GM19463 (cell line): ENCODE data around the gene STK10.
"Not testable (repeated sequence)": the region's sequence is repeated elsewhere in the genome, so short reads cannot be mapped to it uniquely, and the experiment has no call there.

Source experiments
- ATAC-seq: cut with Tn5 transposase; IDR thresholded peaks from one replicate; pipeline ENCODE4 v1.9.1; 2021; ENCODE audit warnings: mild to moderate bottlenecking, moderate library complexity; ENCODE audit not compliant: unreplicated experiment

Gene STK10

DNA sequence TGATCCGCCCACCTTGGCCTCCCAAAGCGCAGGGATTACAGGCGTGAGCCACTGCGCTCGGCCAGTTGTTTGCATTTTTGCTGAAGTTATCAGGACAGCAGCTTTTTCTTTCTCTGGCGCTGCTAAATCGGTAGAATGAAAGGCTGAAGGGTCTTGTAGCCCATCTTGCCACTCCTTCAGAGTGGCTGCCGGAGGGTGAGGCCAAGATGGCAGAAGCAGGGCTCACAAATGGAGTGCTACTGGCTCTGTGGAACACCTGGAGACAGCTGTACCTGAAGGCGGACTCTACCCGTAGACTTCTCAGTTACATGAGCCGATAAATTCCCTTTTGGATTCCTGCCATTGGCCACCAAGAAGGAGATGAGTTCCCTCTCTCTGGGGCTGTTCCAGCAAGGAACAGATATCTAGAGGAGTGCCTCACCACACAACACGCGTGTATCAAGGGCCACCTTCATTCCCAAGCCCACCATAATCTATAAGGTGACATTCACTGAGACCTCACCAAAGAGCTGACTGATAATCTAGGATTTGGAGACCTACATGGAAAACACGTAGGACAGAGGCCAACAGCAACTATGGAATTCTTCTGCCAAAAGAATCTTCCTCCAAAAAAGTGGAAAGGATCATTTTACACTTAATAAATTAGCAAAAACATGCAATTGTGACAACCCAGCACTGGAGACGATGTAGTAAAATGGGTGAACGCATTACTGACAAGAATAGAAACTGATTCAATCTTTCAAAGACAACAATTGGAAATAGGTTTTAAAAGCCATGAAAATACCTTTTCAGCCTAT, 21.8 kb downstream of the STK10 start:
- ATAC-seq, result no peak

DNA sequence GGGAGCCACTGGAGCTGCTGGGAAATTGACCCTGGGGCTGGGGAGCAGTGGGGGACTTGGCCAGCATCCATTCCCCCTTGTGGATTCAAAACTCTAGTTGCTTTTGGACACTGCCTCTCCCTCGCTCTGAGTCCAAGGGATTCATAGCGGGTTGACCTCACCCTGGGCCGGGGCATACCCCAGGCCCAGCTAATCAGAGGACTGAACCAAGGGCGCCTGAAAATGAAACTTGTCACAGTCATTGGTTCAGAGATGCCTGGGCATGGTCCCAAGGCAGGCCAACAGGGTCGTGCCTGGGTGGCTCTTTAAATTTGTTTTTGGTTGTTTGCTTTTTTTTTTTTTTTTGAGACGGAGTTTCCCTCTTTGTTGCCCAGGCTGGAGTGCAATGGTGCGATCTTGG, 22.6 kb downstream of the STK10 start:
- ATAC-seq, result peak; percentile 96

DNA sequence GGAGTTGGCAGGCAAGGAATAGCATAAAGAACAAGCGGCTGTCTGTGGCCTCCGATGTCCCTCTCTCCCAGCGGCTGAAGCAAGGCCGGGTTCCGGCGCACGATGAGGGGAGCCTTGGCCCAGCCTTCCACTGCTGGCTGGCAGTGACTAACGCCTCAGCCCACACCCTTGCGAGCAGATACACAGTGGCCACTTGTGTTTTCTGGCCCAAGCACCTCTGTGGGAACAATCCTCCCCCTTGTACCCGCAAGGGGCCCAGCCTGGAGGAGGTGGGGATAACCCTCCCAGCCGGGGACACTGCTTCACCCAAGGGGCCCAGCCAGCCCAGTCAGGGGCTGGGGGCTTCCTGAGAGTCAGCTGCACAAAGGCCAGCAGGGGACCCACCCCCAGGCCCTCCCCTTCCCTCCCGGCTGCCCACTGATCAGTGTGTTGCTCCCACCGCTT, 23.2 kb downstream of the STK10 start:
- no peak for ATAC-seq

DNA sequence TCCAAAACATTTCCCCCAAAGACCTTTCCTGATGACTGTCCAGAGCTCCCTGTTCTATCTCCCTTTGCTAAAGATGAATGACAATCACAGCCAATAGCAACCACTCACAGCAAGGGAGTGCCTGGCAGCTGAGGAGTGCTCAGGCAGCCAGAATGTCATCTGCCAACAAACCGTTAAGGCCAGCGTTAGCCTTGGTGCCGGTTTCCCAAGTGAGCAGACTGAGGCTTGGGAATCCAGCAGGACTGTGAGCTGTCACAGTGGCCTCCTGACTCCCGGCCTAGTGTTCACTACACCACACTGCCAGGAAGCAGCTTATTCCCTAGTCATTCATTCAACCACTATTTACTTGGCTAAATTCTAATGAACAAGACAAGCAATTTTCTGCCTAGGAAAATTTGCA, 24.7 kb downstream of the STK10 start:
- ATAC-seq, result no peak

GRCh38 chr5:172162987-172163343, 25.1 kb downstream of the STK10 start:
- no peak for ATAC-seq

DNA sequence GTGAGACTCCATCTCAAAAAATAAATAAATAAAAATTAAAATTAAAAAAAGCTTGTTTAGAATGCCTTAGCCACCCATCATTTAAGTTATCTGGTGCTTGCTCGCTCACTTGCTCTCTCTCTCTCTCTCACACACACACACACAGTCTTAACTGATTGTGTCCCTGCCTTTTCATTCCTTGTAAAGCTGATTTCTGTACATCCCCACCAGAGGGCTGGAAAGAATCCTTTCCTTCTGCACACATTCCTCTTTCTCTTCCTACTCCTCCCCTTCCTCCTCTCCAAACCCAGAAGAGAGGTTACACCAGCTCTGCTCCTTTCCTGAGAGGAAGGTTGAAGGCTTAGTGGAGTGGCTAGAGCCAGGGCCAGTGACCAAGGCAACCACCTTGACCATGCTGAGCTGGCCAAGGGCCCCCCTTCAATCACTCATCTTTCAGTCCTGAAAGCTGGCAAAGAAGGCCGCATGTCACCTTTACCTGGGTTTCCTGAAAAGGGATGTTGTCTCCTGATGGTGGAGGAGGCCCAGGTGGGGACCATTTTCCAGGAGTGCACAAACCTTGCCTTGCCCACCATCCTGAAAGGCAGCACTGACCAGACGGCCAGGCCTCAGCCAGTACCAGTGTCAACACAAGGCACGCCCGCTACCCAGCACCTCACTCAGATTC, 25.6 kb downstream of the STK10 start:
- no peak for ATAC-seq

GRCh38 chr5:172160506-172160905, 27.5 kb downstream of the STK10 start:
- ATAC-seq, result no peak

DNA sequence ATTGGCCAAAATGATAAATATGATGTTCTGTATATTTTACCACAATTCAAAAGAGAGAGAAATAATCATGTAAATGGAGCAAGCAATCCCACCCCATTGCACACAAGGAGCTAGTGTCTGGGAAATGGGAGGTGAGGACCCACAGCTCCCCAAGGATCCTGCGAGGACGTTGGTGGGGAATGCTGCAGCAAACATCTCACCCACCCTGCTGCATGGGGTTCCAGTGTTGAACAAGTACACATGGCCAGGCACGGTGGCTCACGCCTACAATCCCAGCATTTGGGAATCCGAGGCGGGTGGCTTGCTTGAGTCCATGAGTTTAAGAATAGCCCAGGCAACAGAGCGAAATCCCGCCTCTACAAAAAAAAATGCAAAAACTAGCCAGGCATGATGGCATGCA, 29.0 kb downstream of the STK10 start:
- no peak for ATAC-seq

DNA sequence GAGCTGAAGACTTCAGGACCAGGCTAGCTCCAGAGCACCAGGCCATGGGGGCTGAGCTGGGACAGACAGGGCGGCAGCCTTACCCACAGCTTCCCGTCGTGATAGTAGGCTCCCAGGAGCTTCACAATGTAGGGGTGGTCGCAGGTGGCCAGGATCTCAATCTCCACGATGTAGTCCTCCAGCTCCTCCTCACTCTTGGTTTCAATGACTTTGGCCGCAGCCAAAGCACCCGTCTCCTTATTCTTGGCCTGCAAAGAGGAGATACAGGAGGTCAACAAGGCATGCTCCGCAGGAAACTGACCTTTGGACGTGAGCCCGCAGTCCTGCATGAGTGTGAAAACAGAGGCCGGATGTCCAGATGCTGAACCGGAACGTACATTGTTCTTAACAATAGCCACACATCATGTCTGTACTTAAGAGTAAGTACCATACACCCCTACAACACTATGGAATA, 31.5 kb downstream of the STK10 start:
- ATAC-seq, result no peak

DNA sequence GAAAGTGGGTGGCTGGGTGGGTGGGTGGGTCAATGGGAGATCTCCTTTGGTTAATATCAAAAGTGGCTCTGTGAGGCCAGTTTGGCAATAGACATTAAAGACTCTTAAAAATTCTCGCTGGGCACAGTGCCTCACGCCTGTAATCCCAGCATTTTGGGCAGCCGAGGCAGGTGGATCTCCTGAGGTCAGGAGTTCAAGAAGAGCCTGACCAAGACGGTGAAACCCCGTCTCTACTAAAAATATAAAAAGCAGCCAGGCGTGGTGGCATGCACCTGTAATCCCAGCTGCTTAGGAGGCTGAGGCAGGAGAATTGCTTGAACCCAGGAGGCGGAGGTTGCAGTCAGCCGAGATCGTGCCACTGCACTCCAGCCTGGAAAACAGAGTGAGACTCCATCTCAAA, 32.9 kb downstream of the STK10 start:
- ATAC-seq, result not testable (repeated sequence)

DNA sequence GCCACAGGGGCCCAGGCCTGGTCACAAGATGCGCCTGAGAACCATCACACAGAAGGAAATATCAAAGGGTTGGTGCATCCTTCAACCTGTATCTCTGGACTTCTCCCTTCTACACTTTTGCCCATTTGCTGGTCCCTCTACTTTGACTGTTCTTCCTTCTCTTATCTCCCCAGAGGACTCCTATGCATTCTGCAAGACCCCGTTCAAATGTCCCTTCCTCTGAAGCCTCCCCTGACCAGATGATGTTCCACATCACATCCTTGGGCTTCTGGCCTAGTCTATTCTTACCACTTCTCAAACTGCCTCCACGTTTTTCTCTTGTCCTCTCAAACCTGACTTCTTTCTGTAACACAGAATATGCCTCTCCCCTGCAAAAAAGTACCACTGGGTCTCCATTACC, 34.3 kb downstream of the STK10 start:
- ATAC-seq, result no peak

DNA sequence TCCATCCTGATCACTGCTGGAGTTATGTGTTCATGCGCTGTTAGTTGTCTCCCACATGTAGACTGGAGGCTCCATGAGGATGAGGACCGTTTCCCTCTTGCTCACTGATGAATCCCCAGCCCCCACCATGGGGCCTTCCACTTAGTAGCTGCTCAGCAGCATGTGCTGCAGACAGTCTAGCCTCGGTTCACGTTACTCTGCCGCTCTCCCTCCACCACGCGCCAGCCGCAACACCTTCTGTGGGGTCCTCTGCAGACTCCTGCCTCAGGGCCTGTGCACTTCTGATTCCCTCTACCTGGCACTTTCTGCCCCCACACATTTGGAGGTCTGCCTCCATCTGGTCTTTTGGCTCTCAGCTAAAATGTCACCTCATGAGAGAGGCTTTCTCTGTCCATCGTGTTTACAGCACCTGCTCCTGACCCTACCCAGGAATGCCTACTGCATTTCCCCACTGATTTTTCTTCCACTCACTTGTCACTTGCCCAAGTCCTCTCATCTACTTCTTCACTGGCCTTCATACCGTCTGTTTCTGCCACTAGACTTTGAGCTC, 36.3 kb downstream of the STK10 start:
- no peak for ATAC-seq

- peak; percentile 59 for ATAC-seq
Observed at GRCh38 chr5:172150514-172151425, 37.3 kb downstream of the STK10 start.

GRCh38 chr5:172149481-172149880, 38.5 kb downstream of the STK10 start:
- ATAC-seq, result not testable (repeated sequence)

- ATAC-seq, result no peak
Observed at GRCh38 chr5:172149073-172149472, 39.0 kb downstream of the STK10 start.

DNA sequence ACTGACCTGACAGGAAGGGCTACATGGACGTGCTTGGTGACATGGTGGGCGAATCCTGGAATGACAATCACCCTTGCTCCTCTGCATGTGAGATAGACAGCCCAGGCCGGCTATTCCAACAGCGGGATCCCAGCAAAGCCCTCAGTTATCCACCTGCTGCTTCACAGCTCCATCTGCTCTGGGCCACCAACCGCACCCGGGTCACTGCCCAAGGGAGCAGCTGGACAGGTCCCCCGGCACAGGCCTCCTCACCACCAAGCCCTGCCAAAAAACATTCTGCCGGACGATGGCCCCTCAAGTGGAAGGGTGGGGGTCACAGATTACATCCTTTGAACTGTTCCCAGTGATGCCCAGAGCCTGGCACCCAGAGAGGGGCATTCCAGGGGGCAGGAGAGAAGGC, 39.6 kb downstream of the STK10 start:
- no peak for ATAC-seq

DNA sequence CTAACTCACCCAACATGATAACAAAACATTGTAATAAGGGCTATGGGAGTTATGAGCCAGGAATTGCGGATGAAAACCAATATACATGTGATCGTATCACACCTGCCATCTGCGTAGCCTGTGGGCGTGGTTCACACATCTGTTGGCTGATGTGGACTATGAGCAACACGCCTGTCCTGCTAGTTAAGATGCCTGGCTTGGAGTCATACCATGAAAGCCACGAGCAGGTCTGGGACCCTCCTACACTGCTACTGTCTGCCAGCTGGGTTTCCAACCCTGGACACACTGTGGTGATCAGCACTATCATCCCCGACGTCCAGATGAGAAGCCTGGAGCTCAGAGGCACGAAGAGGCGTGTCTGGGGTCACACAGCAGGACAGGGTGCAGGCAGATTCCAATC, 40.2 kb downstream of the STK10 start:
- ATAC-seq, result no peak

GRCh38 chr5:172146748-172147092, 41.3 kb downstream of the STK10 start:
- no peak for ATAC-seq

DNA sequence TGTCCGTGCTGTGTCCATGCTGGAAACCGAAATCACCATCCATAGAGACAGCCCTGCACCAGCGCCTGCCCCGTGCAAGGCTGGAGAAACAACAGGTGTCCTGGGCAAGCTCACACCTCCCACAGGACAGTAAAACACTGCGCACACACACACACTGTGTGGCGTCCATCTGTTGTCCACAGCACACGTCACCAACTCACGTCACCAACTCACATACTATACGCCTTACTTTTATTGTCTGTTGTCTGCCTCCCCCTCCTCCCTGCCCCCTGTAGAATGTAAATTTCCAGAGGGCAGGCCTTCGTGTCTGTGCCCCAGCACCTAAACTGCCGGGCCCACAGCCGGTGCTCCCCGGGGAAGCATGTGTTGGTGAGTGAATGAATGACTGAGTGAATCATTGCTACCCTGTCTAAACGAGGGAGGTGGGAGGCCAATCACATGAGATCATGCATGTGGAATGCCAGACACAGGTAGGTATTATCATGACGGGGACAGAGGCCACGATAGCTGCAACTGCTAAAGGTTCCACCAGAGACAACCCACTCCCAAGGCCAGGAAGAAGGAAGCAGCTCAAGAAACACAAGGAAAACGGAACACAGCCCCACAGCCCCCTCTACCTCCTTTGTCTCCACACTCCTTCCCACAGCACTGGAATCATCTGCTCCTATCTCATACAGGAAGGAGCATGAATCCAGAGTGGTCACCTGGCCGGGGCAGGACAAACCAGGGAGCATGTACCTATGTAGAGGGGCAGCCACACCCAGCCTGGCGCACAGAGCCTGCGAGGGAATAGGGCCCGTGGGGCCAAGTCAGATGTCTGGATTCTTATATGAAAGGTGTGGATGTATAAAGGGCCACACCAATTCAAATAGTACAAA, 41.9 kb downstream of the STK10 start:
- ATAC-seq, result no peak
